GM19455 (cell line): ENCODE measurements around the gene SERPINI2.
"Not testable (repeated sequence)": the region's sequence is repeated elsewhere in the genome, so short reads cannot be mapped to it uniquely, and the experiment has no call there.

Experiments
- ATAC-seq: cut with Tn5 transposase; IDR thresholded peaks from one replicate; pipeline ENCODE4 v1.9.1; 2021; ENCODE audit not compliant: unreplicated experiment

The SERPINI2 gene

DNA sequence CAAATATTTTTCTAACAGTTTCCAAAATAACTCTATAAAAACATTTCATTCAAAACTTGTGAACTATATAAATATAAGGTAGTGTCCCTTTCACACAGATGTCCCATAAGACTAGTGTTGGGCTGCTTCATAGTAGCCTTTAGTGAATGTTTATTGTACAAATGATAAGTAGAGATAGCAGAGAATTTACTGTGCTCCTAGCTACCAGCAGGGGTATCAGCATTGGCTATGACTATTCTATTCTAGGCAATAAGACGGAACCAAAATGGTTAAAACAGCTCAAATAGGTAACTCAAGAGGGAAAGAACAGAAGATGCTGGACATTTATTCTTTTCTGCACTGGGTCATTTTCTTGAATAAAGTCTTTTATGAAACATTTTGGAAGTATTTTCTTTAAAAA, 22.6 kb downstream of the SERPINI2 start:
- ATAC-seq: no peak

DNA sequence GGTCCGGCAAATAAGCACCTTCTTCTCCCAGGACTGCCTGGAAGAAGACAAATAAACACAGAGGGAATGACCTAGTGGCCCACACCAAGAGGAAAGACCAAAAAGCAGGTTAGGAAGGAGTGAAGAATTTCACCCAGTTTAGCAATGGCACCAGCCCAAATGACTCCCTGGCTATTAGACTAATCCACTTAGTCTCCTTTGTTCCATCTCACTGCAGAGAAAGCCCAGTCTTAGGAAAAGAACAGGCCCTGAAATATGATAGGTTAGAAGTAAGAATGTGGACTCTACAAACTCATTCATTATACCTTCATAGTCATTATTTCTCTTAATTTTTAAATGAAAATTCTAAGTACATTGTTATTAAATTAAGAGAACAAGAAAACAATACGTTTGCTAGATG, 23.2 kb downstream of the SERPINI2 start:
- no peak for ATAC-seq

DNA sequence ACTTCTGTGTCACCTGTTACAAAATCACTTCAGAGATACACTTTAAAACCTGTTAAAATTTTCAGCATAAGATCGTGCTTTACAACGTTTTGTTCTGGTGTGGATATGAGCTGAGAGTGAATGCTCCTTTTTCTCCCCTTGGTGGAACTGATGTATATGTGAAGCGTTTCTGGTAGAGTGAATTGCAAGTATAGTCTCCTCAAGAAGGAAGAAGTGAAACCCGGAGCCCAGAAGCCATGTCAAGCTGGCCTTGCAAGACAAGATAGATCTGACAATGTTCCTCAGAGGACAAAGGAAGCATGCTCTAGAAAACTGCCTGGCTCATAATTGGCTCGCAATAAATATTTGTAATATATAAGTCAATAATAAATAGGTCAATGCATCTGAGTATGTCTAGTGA, 23.6 kb downstream of the SERPINI2 start:
- ATAC-seq: no peak

DNA sequence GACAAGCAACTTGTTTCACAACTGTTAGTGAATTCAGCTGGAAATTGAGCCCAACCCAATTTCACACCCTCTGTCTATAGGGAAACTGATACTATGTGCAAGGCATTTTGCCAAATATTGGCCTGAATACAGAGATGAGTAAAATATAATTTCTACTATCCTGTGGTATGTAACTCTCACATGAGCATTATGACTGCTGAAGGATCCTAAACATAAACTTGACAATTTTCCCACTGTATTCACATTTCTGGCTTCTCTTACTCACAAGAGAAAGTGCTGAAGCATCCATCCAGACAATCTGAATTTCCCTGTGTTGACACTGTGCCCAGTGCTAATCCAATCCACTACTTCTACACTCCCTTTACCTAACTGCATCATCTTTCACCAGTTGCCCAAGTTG, 28.4 kb downstream of the SERPINI2 start:
- ATAC-seq: no peak

DNA sequence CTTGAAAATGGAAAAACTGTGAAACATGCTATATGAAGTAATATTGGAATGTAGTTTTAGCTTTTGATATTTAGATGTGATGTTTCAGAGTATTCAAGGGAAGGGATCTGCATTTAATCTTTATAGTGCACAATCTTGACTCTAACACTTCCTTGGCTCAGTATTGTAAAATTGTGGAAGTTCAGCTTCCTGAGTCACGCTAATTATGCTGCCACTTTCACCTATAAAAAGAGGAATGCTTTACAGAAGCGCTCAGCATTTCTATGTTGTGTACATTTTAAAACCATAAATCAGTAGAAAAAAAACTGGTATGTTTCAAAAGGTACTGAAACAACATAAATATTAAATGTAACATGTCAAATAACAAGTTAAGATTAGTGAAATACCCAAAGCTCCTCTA, 32.6 kb downstream of the SERPINI2 start:
- ATAC-seq: no peak

DNA sequence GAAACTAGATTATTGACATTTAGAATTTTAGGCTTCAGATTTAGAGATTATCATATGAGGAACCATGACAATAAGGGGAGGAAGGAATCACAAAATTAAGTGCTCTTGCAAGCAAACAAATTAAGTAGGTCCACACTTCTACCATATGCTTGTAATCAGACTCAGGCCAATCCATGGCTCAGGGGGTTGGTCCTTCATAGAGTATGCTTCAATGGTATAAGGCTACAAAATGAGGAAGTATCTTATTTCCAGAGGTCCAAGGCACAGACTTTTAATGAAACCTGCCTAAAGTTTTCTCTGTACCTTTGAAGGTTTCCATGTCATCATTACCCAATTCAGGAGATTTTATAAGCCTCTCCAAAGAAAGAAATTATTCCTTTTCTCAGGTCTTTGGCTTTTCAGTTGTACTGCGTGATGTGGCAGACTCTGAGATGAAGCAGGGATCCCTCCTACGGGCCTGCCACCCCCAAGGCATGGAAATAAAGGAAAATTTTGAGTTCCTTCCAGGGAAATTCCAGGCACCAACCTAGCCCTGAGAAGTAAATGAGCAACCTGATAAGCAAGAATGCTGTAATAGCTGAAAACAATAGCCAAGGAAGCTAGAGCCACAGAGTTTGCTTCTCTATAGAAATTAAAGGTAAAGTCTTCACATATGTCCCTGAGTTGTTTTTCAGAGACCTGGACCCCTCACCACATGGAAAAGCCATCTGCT, 36.3 kb downstream of the SERPINI2 start:
- ATAC-seq: no peak

DNA sequence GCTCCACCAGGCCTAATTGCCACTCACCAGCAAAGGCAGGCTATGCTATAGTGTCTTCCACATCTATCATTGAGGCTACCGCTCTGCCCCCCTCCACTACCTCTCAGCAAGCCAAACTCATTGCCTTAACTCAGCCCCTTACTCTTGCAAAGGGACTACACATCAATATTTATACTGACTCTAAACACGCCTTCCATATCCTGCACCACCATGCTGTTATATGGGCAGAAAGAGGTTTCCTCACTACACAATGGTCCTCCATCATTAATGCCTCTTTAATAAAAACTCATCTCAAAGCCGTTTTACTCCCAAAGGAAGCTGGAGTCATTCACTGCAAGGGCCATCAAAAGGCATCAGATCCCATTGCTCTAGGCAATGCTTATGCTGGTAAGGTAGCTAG, 46.9 kb downstream of the SERPINI2 start:
- not testable (repeated sequence) for ATAC-seq

DNA sequence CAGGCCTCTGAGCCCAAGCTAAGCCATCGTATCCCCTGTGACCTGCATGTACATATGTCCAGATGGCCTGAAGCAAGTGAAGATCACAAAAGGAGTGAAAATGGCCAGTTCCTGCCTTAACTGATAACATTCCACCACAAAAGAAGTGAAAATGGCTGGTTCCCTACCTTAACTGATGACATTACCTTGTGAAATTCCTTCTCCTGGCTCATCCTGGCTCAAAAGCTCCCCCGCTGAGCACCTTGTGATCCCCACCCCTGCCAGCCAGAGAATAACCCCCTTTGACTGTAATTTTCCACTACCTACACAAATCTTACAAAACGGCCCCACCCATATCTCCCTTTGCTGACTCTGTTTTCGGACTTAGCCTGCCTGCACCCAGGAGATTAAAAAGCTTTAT, 51.4 kb downstream of the SERPINI2 start:
- not testable (repeated sequence) for ATAC-seq

DNA sequence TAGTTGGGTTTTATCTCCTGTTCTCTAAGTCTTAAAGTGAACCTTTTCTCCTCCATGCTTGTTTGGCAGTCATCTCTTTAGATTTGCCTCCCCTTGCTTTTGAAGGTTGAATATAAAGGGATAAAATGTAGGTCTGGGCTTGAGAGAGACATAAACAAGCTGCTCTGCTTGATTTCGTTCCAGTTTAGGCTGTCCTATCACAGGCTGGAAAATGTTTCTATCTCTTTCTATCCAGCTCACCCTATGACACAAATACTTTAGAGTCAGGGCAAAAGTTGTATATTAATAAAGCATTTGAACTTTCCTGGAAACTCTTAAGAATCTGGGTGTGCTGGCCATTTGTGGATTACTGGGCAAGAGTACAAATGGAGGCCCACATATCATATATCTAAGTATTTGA, 64.2 kb downstream of the SERPINI2 start:
- ATAC-seq: no peak

DNA sequence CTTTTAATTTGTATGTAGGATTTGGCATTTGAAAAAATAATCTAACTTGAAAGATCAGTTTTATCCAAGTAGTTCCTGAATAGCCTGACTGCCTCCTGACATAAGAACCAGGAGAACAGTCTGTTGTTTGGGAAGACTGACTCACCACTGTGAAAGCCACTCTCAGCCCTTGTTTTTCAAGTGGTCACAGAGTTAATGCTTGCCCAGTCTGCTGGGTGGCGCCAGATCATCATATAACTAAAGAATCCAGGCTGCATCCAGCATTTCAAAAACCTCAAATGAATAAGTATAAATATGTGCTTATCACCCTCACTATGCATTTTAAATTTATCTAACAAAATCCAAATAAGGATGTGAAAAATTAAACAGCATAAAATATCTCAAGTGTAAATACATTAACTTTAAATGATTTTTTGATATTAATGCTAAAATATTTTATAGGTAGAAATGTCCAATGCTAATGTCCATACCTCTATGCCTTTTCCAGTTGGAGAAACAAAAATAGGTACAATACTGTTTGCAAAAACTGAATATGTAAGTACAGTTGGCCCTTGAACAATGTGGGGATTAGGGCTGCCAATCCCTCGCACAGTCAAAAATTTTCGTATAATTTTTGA, 66.9 kb downstream of the SERPINI2 start:
- no peak for ATAC-seq

DNA sequence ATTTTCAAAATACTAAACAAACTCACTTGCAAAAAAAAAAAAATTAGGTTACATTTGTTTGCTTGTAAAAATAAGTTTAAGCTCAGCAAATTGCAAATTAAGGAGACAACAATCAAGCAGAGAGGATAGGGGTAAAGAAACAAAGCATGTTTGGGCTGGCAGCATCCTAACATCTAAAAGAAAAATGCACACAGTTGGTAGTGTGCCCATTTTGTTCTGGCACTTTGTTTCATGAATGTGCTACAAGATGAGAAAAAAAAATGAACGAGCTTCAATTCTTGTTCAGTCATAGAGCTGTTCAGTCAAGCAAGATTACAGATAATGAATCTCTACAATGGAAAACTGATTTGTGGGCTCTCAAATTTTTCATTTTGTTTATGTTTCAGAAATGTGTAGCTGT, 76.0 kb downstream of the SERPINI2 start:
- ATAC-seq: no peak

DNA sequence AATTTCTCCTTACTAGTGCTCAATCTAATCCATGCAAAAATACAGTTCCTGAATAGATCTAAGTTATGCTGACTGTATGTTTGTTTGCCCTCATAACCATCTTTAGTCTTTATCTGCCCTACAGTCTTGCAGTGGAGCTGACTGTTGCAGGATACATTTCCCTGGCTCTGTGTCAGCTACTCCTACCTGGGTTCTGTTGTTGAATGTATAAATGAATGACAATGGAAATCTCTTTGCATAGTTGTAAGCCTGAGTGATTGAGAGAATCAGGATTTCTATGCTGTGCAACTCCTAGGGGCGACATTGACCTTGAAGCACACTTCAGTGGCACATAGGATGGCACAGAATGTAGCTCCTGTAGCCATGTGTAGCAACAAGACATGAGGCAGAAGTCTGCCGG, 77.8 kb downstream of the SERPINI2 start:
- no peak for ATAC-seq

DNA sequence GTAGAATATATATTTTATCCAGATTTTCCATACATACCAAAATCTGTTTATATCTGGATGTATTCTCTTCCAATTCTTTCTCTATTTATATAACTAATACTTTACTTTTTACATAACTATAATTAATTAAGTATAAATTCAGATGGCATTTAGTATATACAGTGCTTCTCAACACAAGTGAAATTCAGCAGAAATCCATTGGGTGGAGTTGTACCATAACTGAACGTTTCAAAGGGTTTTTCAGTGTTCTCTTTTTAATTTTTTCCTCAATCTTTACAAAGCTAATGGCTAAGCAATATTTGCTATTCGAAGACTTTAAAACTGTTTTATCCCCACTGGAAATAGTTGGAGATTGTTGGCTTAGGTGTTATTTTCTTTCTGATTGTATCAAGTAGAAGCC, 79.8 kb downstream of the SERPINI2 start:
- ATAC-seq: no peak
